GM12873 (cell line): ENCODE data around the gene NCOA7.

Experiments used
- TF ChIP-seq, protein P1 (sequence below): IDR thresholded peaks from 2 replicates; pipeline ENCODE4 v1.5.1; 2012; ENCODE audit warnings: low read depth, mild to moderate bottlenecking, moderate library complexity, low read length, control low read depth; ENCODE audit not compliant: insufficient read depth; ENCODE audit errors: missing control alignments

The NCOA7 gene

DNA sequence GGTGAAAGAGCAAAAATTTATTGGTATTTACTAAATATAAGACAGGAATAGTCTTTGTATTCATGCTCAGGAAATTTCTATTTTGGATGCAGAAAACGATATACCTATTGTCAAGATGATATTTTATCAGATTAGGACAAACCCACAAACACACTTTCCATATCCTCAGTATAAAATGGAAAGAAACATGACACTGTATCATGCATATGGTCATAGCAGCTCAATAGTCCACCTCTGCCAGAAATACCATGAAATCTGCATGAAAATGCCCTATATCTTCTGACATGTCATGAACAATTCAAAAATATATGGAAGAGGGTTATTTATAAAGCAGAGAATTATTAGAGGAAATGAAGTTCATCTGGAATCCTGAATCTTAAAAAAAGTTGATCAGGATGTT is 154.1 kb downstream of the NCOA7 start:
- TF ChIP-seq, protein P1, sequence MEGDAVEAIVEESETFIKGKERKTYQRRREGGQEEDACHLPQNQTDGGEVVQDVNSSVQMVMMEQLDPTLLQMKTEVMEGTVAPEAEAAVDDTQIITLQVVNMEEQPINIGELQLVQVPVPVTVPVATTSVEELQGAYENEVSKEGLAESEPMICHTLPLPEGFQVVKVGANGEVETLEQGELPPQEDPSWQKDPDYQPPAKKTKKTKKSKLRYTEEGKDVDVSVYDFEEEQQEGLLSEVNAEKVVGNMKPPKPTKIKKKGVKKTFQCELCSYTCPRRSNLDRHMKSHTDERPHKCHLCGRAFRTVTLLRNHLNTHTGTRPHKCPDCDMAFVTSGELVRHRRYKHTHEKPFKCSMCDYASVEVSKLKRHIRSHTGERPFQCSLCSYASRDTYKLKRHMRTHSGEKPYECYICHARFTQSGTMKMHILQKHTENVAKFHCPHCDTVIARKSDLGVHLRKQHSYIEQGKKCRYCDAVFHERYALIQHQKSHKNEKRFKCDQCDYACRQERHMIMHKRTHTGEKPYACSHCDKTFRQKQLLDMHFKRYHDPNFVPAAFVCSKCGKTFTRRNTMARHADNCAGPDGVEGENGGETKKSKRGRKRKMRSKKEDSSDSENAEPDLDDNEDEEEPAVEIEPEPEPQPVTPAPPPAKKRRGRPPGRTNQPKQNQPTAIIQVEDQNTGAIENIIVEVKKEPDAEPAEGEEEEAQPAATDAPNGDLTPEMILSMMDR = no peak

DNA sequence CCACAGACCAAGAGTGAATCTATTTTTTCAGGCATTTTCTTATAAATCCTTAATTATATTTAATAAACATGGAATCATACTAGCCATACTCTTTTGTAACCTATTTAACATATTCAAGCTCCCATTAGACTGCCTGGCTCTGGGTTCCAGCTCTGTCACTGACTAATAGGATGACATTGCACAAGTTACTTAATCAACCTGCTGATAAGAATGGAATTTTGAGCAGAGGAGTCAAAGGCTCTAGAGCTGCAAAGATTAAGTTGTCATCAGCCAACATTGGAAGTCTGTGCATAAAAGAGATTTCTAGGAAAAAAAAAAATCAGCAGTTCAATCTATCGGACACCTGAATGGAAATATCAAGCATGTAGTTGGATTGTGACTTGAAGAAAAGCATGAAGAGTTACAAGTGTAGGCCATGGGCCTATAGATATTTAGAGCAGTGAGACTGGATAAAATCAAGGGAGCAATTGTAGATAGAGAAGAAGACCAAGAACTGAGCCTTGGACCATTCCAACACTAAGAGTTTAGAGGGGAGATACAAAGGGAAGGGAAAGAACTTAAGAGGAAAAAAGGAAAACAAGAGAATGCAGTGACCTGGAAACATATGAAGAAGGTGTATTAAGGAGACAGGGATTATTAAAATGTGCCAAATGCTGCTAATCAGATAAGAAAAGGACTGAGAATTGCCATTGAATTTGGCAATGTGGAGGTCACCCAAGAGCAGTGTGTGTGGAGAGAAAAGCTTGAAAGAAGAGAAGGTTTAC is 154.8 kb downstream of the NCOA7 start:
- TF ChIP-seq, protein P1 = no peak

DNA sequence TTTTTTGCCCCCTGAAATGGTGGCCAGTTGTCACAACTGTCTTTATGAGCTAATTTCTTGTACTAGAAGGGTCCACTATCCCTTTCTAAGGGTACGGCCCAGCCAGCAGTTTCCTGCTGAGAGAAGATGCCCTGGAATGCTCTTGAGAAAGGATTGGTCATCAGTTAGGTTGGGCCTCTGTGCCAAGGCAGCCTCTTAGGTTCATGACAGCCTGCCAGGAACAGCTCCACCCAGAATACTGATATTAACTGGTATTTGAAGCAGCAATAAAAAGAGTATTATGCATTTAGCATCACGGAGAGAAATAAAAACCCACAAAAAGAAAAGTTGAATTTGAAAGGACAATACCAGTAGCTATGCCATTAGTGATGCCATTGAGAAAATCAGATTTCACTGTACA is 156.9 kb downstream of the NCOA7 start:
- TF ChIP-seq, protein P1 = no peak

DNA sequence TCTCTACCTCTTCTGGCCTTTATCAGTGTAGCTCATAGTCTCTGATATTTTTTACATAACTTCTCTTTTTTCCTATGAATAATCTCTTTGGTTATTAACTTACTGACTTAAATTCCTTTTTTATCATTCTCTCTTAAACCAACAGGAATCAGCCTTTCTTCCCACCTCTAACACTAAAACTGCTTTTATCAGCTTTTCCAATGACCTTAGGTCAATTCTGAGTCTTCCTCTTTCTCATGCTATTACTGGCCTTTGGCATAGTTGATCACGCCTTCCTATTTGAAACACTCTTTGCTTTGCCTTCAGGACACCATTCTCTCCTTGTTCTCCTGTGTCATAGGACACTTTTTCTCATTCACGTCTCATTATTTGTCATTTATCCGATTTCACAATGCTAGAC is 157.7 kb downstream of the NCOA7 start:
- TF ChIP-seq, protein P1 = no peak

DNA sequence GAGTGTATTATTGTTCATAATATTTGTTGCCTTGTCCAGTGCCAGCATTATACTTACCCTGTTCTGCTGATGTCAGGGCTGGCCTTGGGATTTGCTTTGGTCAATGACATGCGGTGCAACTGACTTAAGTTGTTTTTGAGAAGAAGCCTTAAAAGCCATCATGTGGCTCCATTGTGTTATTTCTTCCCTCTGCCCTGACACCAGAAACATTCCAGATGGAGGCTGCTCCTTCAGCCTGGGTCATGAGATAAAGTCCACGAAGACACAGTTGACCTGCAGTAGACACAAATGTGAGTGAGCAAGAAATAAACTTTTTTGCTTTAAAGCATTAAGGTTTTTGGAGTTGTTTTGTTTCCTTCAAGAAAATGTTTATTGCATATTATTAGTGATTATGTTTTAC is 158.3 kb downstream of the NCOA7 start:
- TF ChIP-seq, protein P1 = no peak

DNA sequence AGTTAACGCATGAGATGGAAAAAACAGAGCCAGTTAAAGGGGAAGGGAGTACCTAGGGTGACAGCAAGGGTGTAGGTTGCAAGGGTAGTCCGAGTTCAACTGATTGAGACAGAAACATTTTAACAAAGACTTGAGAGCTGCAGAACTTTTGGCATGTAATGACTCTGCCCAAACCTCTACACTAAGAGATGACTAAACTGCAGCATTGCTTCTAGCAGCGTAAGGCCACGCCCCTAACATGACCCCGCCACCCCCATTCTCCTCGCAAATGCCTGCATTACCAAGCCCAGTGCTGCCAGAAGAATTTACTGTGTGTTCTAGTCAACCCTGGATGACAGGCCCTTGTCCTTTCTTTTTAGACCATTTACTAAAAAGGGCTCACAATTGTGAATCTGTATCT is 159.5 kb downstream of the NCOA7 start:
- TF ChIP-seq, protein P1 = no peak

DNA sequence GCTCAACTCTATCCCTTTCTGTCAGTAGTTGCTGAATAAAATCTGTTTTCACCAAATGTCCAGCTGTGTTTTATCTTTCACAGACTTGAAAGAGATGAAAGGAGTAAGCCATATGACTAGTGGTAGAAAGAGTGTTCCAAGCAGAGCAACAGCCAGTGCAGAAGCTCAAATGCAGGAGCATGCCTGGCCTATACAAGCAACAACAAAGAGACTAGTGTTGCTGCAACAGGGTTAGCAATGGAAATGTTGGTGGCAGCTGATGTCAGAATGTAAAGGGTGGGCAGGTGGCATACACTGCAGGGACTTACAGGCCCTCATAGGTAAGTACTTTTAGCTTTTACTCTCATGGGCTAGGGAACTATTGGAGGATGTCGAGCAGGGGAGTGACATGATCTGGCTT is 160.6 kb downstream of the NCOA7 start:
- TF ChIP-seq, protein P1 = no peak
